Prostate gland (tissue), 2 donors: ENCODE measurements around the gene GTPBP6. TPM values are rescaled to one million over a fixed set of nuclear protein-coding genes. Genes with fewer than 3 reads are reported as not detected.
A peak's percentile ranks its signal among the peaks of the same experiment; 100 is the strongest.

ENCODE experiments used
- DNase-seq: peaks from one replicate; pipeline ENCODE4 v3.0.0-alpha.2; 2019; ENCODE audit warnings: low spot score
- H3K27ac ChIP-seq, 2 donors: fragments of 200-600 bp; sonication (generic); 2 replicates each; pipeline ENCODE4 v1.5.1; 2017 to 2019
- H3K27me3 ChIP-seq: fragments of 200-600 bp; sonication (generic); replicated peaks from 2 replicates; pipeline ENCODE4 v1.5.1; 2019; ENCODE audit not compliant: insufficient read depth
- H3K36me3 ChIP-seq, 2 donors: fragments of 200-600 bp; sonication (generic); 1 replicate in 1 of 2; 2 replicates in 1 of 2; pipeline versions ENCODE4 v1.5.1 to v1.8.1; 2017 to 2019
- H3K4me1 ChIP-seq: fragments of 200-600 bp; sonication (generic); replicated peaks from 2 replicates; pipeline ENCODE4 v1.5.1; 2019
- H3K4me3 ChIP-seq, 2 donors: fragments of 200-600 bp; sonication (generic); 2 replicates each; pipeline ENCODE4 v1.5.1; 2017 to 2019
- H3K9me3 ChIP-seq: fragments of 200-600 bp; sonication (generic); 2 replicates; pipeline ENCODE4 v1.5.1; 2017
- CTCF ChIP-seq, 4 experiments: fragments of 200-600 bp in 2 of 4; fragments of 450-650 bp in 2 of 4; sonication (generic) in 2 of 4; IDR thresholded peaks; 1 replicate in 3 of 4; 2 replicates in 1 of 4; pipeline ENCODE4 v1.5.1; 2016 to 2019; ENCODE audit warnings: antibody characterized with exemption in 4 of 4, mild to moderate bottlenecking in 2 of 4, moderate library complexity in 2 of 4
- POLR2A ChIP-seq: fragments of 450-650 bp; IDR thresholded peaks from one replicate; pipeline ENCODE4 v1.6.1; 2016; ENCODE audit warnings: antibody characterized with exemption, mild to moderate bottlenecking
- POLR2AphosphoS5 ChIP-seq: sonication (generic); formaldehyde crosslinking; IDR thresholded peaks from one replicate; pipeline ENCODE4 v1.6.1; 2017; ENCODE audit warnings: antibody characterized with exemption
- WGBS: methylation state at CpG from one replicate; pipeline ENCODE4 v1.1.5; 2018; 5-methylcytosine and 5-hydroxymethylcytosine counted together
- intact Hi-C: fragments of 100-400 bp; cut with DNase I; formaldehyde crosslinking; loops from one replicate; pipeline ENCODE4 v1.14.2; 2022
- total RNA-seq, 2 donors: library from RNA; depleted of rRNA; stranded (reverse); fragments of >200 nt; gene quantifications; one replicate each; pipeline ENCODE4 v1.1.0, GENCODE V29; 2016

Gene GTPBP6
- 10 to 100 TPM; 43.9 to 69.6 TPM for total RNA-seq

- peak; percentile 100 for DNase-seq
- peak within 1 kb of the TSS; percentile 93 to 96 for H3K27ac ChIP-seq
- no peaks in the 10 kb centered on the region for H3K9me3 ChIP-seq
- under 1% methylated on average over 52 of the region's 97 CpGs for WGBS
- H3K4me3 ChIP-seq, result peak within 1 kb of the TSS; percentile 96 to 97
- peaks cover 4% of the 10 kb centered on the region for H3K4me1 ChIP-seq
- intact Hi-C loops, result no loop called here
- TF ChIP-seq CTCF (IDR thresholded peaks at IDR 0.05) (peak; percentile 25 to 73 (median 52)), POLR2A (peak; percentile 89), POLR2AphosphoS5 (peak; percentile 96)
- no peaks in the 10 kb centered on the region for H3K27me3 ChIP-seq
- no peaks in the 10 kb centered on the region for H3K36me3 ChIP-seq
Measured at GRCh38 chrX:318739-319578, at the start of gene GTPBP6. TSS of gene GTPBP6 (minus strand) at chrX:318796. CDS start at chrX:318787, 9 bp downstream.

- TF ChIP-seq CTCF (IDR thresholded peaks at IDR 0.05), result no peak
- TF ChIP-seq POLR2AphosphoS5, result no peak
- no peak for TF ChIP-seq POLR2A
Measured at GRCh38 chrX:367866-368265, 49.3 kb upstream of the GTPBP6 start.

GRCh38 chrX:367349-367748, 48.8 kb upstream of the GTPBP6 start:
- no peaks in the 10 kb centered on the region for H3K4me1 ChIP-seq
- H3K4me3 ChIP-seq, result no peak overlapping the region
- H3K36me3 ChIP-seq, result no peaks in the 10 kb centered on the region
- DNase-seq, result no peak
- TF ChIP-seq POLR2AphosphoS5 (no peak), POLR2A (no peak), CTCF (IDR thresholded peaks at IDR 0.05) (no peak)
- H3K27me3 ChIP-seq, result no peaks in the 10 kb centered on the region
- no peaks in the 10 kb centered on the region for H3K9me3 ChIP-seq
- H3K27ac ChIP-seq, result no peak overlapping the region
- WGBS, result 90% methylated on average over 16 of the region's 16 CpGs
- intact Hi-C loops, result no loop called here

More at GRCh38 chrX:367866-368265, 49.3 kb upstream of the GTPBP6 start:
- WGBS, result 90% methylated on average over 14 of the region's 17 CpGs
- intact Hi-C loops, result no loop called here
- H3K4me3 ChIP-seq, result no peak overlapping the region
- H3K27me3 ChIP-seq, result no peaks in the 10 kb centered on the region
- DNase-seq, result no peak
- H3K36me3 ChIP-seq, result no peaks in the 10 kb centered on the region
- no peak overlapping the region for H3K27ac ChIP-seq
- H3K9me3 ChIP-seq, result no peaks in the 10 kb centered on the region
- no peaks in the 10 kb centered on the region for H3K4me1 ChIP-seq

- intact Hi-C loops, result no loop called here
- Histone ChIP-seq H3K27me3 (no peaks in the 10 kb centered on the region), H3K4me1 (no peaks in the 10 kb centered on the region), H3K27ac (no peak overlapping the region), H3K4me3 (no peak overlapping the region), H3K9me3 (no peaks in the 10 kb centered on the region), H3K36me3 (no peaks in the 10 kb centered on the region)
- TF ChIP-seq POLR2AphosphoS5, result no peak
- TF ChIP-seq POLR2A, result no peak
- TF ChIP-seq CTCF (IDR thresholded peaks at IDR 0.05), result no peak
- 95% methylated on average over 37 of the region's 37 CpGs for WGBS
- no peak for DNase-seq
Measured at GRCh38 chrX:363621-364375, 45.2 kb upstream of the GTPBP6 start.
